Psoas muscle (tissue), 8 donors: Measurements from ENCODE around the gene TANC1. TPM values are rescaled to one million over a fixed set of nuclear protein-coding genes. Genes with fewer than 3 reads are reported as not detected.

ENCODE experiments used
- ATAC-seq, 4 donors: fragments of 200-7000 bp; cut with Tn5 transposase; one replicate each; pipeline ENCODE4 v1.9.1; 2020; ENCODE audit warnings: moderate library complexity in 3 of 4, mild to moderate bottlenecking in 2 of 4
- DNase-seq, 2 donors: peaks; one replicate each; pipeline ENCODE4 v3.0.0-alpha.2; 2020
- H3K27ac ChIP-seq: fragments of 200-600 bp; one replicate; pipeline ENCODE4 v1.8.0; 2022
- H3K27me3 ChIP-seq, 3 donors: fragments of 200-600 bp in 1 of 3; one replicate each; pipeline versions ENCODE4 v1.6.1 to v1.8.0; 2013 to 2022; ENCODE audit warnings: low read length in 2 of 3, mild to moderate bottlenecking in 2 of 3, moderate library complexity in 1 of 3; ENCODE audit not compliant: insufficient read depth in 3 of 3
- H3K36me3 ChIP-seq, 2 donors: fragments of 200-600 bp in 1 of 2; one replicate each; pipeline versions ENCODE4 v1.6.1 to v1.8.0; 2013 to 2022; ENCODE audit warnings: low read depth in 1 of 2, mild to moderate bottlenecking in 1 of 2, moderate library complexity in 1 of 2; ENCODE audit not compliant: insufficient read depth in 1 of 2
- H3K4me1 ChIP-seq: fragments of 200-600 bp; one replicate; pipeline ENCODE4 v1.8.0; 2022
- H3K4me3 ChIP-seq: fragments of 200-600 bp; one replicate; pipeline ENCODE4 v1.8.0; 2022; ENCODE audit warnings: mild to moderate bottlenecking
- H3K9me3 ChIP-seq: fragments of 200-600 bp; one replicate; pipeline ENCODE4 v1.8.0; 2022
- WGBS, 3 donors: extraction: QIAGEN DNeasy Blood & Tissue Kit; methylation state at CpG; one replicate each; pipeline versions ENCODE4 v1.1.6 to v1.1.7; 2013; 5-methylcytosine and 5-hydroxymethylcytosine counted together
- intact Hi-C, 2 donors: fragments of 100-400 bp; cut with DNase I; formaldehyde crosslinking; loops; one replicate each; pipeline versions ENCODE4 v1.11.0 to v1.14.2; 2022
- polyA plus RNA-seq, 3 donors: library from polyadenylated mRNA; stranded (reverse); fragments of 200-250 nt; gene quantifications; one replicate each; pipeline ENCODE4 v1.2.3, GENCODE V29; 2013
- total RNA-seq, 4 donors: library from RNA; stranded (reverse); fragmentation: NEBNext Ultra II Directional in 2 of 4; extraction: Animal tissue kit (Norgen Biotek cat#: 25700) in 2 of 4; gene quantifications; one replicate each; pipeline versions ENCODE4 v1.2.1 to v1.2.4, GENCODE V29; 2021 to 2023
- TF ChIP-seq, protein P1 (sequence below): fragments of 200-600 bp; IDR thresholded peaks from one replicate; pipeline ENCODE4 v1.8.0; 2022; ENCODE audit warnings: antibody characterized with exemption
- donor health status: healthy with polysubstance abuse.
- donor health status: DM: no; HTN: no; CAD: no; lungs with moderate emphysema.
- donor health status: Bipolar disorder and iron deficiency.
- donor health status: healthy.
- donor health status: DM: yes; HTN: yes; CAD: no.
- donor health status: DM: no; HTN: no; CAD: no.
- donor health status: DM: no; HTN: no; CAD: no.
- donor health status: DM: yes; HTN: yes; CAD: no.

Gene TANC1
- total and polyA plus RNA-seq, 7 donors: 1.9 to 7.5 (median 3.2) TPM

DNA sequence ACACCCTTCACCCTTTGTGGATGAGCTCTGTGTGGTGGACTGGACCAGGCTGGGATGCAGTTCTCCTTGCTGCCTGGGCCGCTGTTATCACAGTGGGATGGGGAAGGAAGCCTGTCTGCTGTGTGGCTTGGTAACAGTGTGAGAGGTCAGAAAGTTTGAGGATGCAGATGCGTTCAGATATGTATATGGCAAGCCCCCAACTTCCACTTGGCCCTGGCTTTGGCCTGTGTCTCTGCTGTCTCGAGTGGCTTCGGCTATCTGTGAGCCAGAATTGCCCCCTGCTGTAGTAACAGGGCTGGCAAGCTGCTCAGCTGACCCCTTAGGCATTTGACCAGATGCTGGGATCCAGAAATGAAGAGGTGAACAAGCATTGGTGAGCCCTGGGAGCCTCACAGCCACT lies 211.3 kb downstream of the TANC1 start:
- intact Hi-C loops: no loop called here
- DNase-seq (no peak), ATAC-seq (no peak)
- H3K27ac ChIP-seq: no peak overlapping the region
- peaks cover 0 to 8% of the 10 kb centered on the region in 2 donors for H3K36me3 ChIP-seq
- TF ChIP-seq, protein P1, sequence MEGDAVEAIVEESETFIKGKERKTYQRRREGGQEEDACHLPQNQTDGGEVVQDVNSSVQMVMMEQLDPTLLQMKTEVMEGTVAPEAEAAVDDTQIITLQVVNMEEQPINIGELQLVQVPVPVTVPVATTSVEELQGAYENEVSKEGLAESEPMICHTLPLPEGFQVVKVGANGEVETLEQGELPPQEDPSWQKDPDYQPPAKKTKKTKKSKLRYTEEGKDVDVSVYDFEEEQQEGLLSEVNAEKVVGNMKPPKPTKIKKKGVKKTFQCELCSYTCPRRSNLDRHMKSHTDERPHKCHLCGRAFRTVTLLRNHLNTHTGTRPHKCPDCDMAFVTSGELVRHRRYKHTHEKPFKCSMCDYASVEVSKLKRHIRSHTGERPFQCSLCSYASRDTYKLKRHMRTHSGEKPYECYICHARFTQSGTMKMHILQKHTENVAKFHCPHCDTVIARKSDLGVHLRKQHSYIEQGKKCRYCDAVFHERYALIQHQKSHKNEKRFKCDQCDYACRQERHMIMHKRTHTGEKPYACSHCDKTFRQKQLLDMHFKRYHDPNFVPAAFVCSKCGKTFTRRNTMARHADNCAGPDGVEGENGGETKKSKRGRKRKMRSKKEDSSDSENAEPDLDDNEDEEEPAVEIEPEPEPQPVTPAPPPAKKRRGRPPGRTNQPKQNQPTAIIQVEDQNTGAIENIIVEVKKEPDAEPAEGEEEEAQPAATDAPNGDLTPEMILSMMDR: no peak
- no peaks in the 10 kb centered on the region for H3K9me3 ChIP-seq
- WGBS, 3 donors: 55 to 79% (median 75%) methylated on average over 4 of the region's 4 CpGs
- no peaks in the 10 kb centered on the region for H3K27me3 ChIP-seq
- H3K4me1 ChIP-seq: no peaks in the 10 kb centered on the region
- H3K4me3 ChIP-seq: no peak overlapping the region

DNA sequence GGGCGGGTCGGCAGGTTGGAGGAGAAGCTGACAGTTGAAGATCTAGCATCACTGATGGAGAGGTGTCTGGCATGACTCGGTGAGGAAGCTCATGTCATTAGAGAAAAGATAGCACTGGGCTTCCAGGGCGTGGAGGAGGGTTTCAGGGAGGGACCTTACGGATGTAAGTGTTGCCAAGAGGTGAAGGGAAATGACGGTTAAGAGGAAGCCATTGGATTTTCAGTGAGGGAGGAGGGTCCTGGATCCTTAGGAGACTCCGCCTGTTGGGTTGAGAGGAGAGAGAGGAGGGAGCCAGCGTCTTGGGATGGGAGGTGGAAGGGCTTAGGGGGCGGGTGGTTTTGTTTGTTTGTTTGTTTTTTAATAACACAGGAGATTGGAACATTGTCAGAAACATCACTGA lies 214.9 kb downstream of the TANC1 start:
- ATAC-seq: no peak

DNA sequence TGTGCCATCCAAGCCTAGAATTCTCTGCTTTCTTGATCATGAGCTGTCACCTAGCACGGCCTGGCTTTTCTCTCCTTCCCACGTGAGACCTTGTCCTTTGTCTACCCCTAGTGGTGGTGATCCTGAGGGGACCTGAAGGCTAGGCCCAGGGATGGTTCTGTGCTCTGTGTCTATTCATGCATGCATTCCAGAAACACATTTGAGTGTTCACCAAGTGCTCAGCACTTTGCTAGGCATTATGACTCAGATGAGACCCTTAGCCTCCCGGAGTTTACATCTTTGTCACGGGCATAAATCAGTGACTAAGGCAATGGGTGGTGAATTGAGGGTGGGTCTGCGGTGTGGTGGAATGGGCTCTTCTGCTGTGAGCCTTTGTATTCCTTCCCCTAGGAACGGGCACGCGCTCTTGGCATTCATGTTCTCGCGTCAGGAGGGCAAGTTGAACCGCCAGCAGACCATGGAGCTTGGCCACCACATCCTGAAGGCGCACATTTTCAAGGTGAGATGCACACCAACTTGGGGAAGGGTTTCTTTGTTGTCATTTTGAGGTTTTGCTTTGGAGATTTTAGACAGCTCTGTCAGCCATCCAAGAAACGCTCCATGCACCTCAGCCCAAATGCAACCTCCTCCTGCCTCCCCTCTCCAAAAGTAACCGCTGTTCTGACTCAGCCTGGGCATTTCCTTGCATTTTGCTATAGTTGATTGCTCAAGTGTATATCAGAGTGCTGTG lies 217.1 kb downstream of the TANC1 start:
- intact Hi-C loops: no loop called here
- peaks cover 0 to 13% of the 10 kb centered on the region in 2 donors for H3K36me3 ChIP-seq
- whole genome bisulfite sequencing, 3 donors: 87 to 88% (median 87%) methylated on average over 14 of the region's 14 CpGs
- H3K27me3 ChIP-seq: no peaks in the 10 kb centered on the region
- ATAC-seq: no peak
- H3K9me3 ChIP-seq: no peaks in the 10 kb centered on the region
- no peak overlapping the region for H3K27ac ChIP-seq
- H3K4me1 ChIP-seq: no peaks in the 10 kb centered on the region
- TF ChIP-seq, protein P1: no peak
- no peak for DNase-seq
- H3K4me3 ChIP-seq: no peak overlapping the region

More for the DNA sequence above, 214.9 kb downstream of the TANC1 start:
- TF ChIP-seq, protein P1: no peak
- 77 to 88% (median 79%) methylated on average over 9 of the region's 9 CpGs for WGBS, 3 donors
- intact Hi-C loops: no loop called here
- no peak overlapping the region for H3K4me3 ChIP-seq
- H3K9me3 ChIP-seq: no peaks in the 10 kb centered on the region
- no peak for DNase-seq
- H3K27me3 ChIP-seq: no peaks in the 10 kb centered on the region
- H3K4me1 ChIP-seq: no peaks in the 10 kb centered on the region
- no peak overlapping the region for H3K27ac ChIP-seq
- peaks cover 0 to 21% of the 10 kb centered on the region in 2 donors for H3K36me3 ChIP-seq

DNA sequence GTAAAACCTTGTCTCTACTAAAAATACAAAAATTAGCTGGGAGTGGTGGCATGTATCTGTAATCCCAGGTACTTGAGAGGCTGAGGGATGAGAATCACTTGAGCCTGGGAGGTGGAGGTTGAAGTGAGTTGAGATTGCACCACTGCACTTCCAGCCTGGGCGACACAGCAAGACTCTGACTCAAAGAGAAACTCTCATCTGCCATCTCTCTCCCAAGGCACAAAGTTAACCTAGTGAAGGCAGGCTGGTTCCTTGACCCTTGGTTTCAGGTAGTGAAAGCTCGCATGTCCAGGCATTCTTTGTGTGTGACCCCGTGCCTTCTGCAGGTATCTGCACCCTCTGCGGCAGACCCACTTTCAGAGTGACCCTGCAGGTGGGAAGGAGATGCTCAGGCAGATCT lies 218.0 kb downstream of the TANC1 start:
- ATAC-seq (no peak), DNase-seq (no peak)
- no peaks in the 10 kb centered on the region for H3K27me3 ChIP-seq
- H3K4me3 ChIP-seq: no peak overlapping the region
- no peaks in the 10 kb centered on the region for H3K9me3 ChIP-seq
- H3K4me1 ChIP-seq: no peaks in the 10 kb centered on the region
- peaks cover 0 to 13% of the 10 kb centered on the region in 2 donors for H3K36me3 ChIP-seq
- H3K27ac ChIP-seq: no peak overlapping the region
- TF ChIP-seq, protein P1: no peak
- 95 to 98% (median 97%) methylated on average over 4 of the region's 4 CpGs for WGBS, 3 donors
- intact Hi-C loops: no loop called here

DNA sequence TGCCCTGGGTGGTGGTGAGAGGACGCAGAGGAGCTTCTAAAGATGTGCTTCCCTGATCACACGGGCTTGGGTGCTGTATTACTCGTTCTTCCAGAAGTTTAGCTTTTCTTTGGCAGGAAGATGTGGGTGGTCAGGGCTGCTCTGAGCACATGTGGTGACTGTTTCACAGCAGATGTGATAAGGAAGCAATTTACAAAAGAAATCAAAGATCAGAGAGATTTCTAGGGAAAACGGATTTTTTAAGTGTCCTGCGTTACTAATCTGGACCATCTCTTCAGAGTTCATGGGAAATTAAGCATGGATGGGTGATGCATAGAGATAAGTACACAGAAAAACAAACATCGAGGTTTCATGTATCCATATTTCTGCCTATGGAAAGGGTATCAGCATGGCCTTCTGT lies 218.7 kb downstream of the TANC1 start:
- no peak overlapping the region for H3K27ac ChIP-seq
- H3K27me3 ChIP-seq: no peaks in the 10 kb centered on the region
- intact Hi-C loops: no loop called here
- 59 to 61% (median 60%) methylated on average over 6 of the region's 6 CpGs for WGBS, 3 donors
- H3K4me1 ChIP-seq: no peaks in the 10 kb centered on the region
- DNase-seq (no peak), ATAC-seq (no peak)
- no peak overlapping the region for H3K4me3 ChIP-seq
- no peaks in the 10 kb centered on the region for H3K9me3 ChIP-seq
- TF ChIP-seq, protein P1: no peak
- peaks cover 0 to 13% of the 10 kb centered on the region in 2 donors for H3K36me3 ChIP-seq
